MCF 10A (cell line): Measurements from ENCODE around the gene SMYD3. TPM values are rescaled to one million over a fixed set of nuclear protein-coding genes. Genes with fewer than 3 reads are reported as not detected.
A peak's percentile ranks its signal among the peaks of the same experiment; 100 is the strongest.

ENCODE experiments used
- BruUV-seq: library from RNA; stranded (reverse); fragments of 400-500 nt; replicated peaks from 2 replicates; lab custom pipeline; 2021; lab: Mats Ljungman, UMichigan
- CTCF ChIA-PET: fragments of 300-600 bp; sonication (Branson Sonifier 250); formaldehyde crosslinking; extraction: SDS; loops from one replicate; lab custom pipeline; 2021; ENCODE audit warnings: antibody characterized with exemption, inconsistent platforms; lab: Yijun Ruan, JAX
- POLR2A ChIA-PET: fragments of 300-600, 350-650 bp; sonication (Branson Sonifier 250); formaldehyde crosslinking; extraction: SDS; loops from one replicate; lab custom pipeline; 2020; ENCODE audit warnings: antibody characterized with exemption, inconsistent platforms; lab: Yijun Ruan, JAX
- DNase-seq: peaks from one replicate; pipeline ENCODE4 v3.0.0-alpha.2; 2018; ENCODE audit not compliant: unreplicated experiment
- H3K27ac Mint-ChIP-seq: one replicate; pipeline ENCODE4 v1.8.0; 2022; ENCODE audit warnings: mild to moderate bottlenecking, low read depth, mixed read lengths; ENCODE audit not compliant: unreplicated experiment
- H3K27me3 Mint-ChIP-seq: one replicate; pipeline ENCODE4 v1.8.0; 2022; ENCODE audit warnings: mixed read lengths; ENCODE audit not compliant: insufficient read depth, unreplicated experiment
- H3K36me3 Mint-ChIP-seq: one replicate; pipeline ENCODE4 v1.8.0; 2022; ENCODE audit warnings: mild to moderate bottlenecking, moderate library complexity, mixed read lengths; ENCODE audit not compliant: insufficient read depth, unreplicated experiment
- H3K4me1 Mint-ChIP-seq: one replicate; pipeline ENCODE4 v1.8.0; 2022; ENCODE audit warnings: mixed read lengths; ENCODE audit not compliant: insufficient read depth, unreplicated experiment
- H3K4me3 Mint-ChIP-seq: one replicate; pipeline ENCODE4 v1.8.0; 2022; ENCODE audit warnings: mild to moderate bottlenecking, moderate library complexity, mixed read lengths; ENCODE audit not compliant: unreplicated experiment
- H3K9me3 Mint-ChIP-seq: one replicate; pipeline ENCODE4 v1.8.0; 2022; ENCODE audit warnings: mixed read lengths; ENCODE audit not compliant: unreplicated experiment
- intact Hi-C: fragments of 100-400 bp; cut with micrococcal nuclease; formaldehyde crosslinking; loops from 2 replicates; pipeline ENCODE4 v1.14.1; 2022
- total RNA-seq: library from RNA; stranded (reverse); gene quantifications from 2 replicates; pipeline ENCODE4 v1.2.3, GENCODE V29; 2022
- TF ChIP-seq, protein P1 (sequence below): fragments of 200-600 bp; IDR thresholded peaks from one replicate; pipeline ENCODE4 v1.8.0; 2022; ENCODE audit warnings: antibody characterized with exemption, mild to moderate bottlenecking; ENCODE audit not compliant: unreplicated experiment

Gene SMYD3
- total RNA-seq, 1 experiment from 2014 or later: 26.9 TPM

DNA sequence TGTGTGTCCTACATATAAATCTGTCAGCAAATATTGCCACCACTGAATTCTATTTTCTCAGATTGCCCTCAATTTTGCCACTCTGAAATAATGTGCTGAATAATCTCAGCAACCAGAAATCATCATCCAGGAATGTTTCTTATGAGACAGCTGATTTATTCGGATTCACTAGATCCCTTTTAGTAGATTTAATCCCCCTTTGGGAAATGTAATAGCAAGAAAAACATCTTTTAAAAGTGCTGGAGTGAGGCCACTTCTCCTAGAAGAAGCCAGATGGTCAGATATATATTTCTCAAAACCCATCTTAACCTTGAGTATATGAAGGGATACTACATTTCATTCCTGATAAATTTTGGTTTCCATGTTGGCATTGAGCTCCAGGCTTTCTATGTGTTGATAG lies 327.7 kb downstream of the SMYD3 start:
- Mint-ChIP-seq H3K27me3 (no peaks in the 10 kb centered on the region), H3K9me3 (no peaks in the 10 kb centered on the region), H3K4me1 (no peaks in the 10 kb centered on the region), H3K36me3 (no peaks in the 10 kb centered on the region), H3K4me3 (no peak overlapping the region), H3K27ac (no peak overlapping the region)
- intact Hi-C loops: no loop called here
- BruUV-seq: no TSS peak
- no peak for DNase-seq
- CTCF ChIA-PET: interaction anchor here (0.7 to 1.4 kb wide), 3 partner anchors 12 to 68 kb away, joined by 3 to 5 read pairs (median 4); no protein-coding TSS in a partner anchor
- POLR2A ChIA-PET: no interaction called here
- TF ChIP-seq, protein P1, sequence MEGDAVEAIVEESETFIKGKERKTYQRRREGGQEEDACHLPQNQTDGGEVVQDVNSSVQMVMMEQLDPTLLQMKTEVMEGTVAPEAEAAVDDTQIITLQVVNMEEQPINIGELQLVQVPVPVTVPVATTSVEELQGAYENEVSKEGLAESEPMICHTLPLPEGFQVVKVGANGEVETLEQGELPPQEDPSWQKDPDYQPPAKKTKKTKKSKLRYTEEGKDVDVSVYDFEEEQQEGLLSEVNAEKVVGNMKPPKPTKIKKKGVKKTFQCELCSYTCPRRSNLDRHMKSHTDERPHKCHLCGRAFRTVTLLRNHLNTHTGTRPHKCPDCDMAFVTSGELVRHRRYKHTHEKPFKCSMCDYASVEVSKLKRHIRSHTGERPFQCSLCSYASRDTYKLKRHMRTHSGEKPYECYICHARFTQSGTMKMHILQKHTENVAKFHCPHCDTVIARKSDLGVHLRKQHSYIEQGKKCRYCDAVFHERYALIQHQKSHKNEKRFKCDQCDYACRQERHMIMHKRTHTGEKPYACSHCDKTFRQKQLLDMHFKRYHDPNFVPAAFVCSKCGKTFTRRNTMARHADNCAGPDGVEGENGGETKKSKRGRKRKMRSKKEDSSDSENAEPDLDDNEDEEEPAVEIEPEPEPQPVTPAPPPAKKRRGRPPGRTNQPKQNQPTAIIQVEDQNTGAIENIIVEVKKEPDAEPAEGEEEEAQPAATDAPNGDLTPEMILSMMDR: no peak

DNA sequence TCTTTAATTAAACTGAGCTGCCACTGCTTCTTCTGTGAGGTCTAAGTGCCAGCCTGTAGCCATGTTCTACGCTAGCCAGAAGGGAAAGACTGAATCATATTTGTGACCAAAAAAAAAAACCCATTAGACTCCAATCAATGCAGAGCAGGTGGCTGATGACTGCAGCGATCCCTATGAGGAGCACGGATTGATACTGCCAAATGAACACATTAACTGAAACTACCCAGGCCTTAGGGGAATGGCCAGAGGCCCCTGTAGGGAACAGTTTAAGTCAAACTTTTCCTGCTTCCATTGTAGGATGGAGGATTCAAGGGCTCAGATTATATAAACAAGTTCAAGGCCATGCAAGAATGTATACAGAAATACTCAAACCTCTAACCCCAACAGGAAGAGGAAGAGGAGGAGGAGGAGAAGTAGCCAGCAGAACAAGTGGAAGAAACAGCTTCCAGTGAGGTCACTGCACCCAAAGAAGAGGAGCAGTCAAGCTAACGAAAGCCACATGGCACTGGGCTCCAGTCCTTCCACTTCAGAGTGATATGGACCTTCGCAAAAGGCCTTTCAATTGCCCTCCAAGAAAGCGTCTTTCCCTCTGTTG lies 328.3 kb downstream of the SMYD3 start:
- POLR2A ChIA-PET: no interaction called here
- DNase-seq: no peak
- Mint-ChIP-seq H3K36me3 (no peaks in the 10 kb centered on the region), H3K27me3 (no peaks in the 10 kb centered on the region), H3K4me1 (no peaks in the 10 kb centered on the region), H3K4me3 (no peak overlapping the region), H3K27ac (no peak overlapping the region), H3K9me3 (no peaks in the 10 kb centered on the region)
- CTCF ChIA-PET: interaction anchor here (1.0 to 1.4 kb wide), 2 partner anchors 13 to 40 kb away, joined by 4 to 5 read pairs; no protein-coding TSS in a partner anchor
- BruUV-seq: no TSS peak
- TF ChIP-seq, protein P1: no peak
- intact Hi-C loops: no loop called here

DNA sequence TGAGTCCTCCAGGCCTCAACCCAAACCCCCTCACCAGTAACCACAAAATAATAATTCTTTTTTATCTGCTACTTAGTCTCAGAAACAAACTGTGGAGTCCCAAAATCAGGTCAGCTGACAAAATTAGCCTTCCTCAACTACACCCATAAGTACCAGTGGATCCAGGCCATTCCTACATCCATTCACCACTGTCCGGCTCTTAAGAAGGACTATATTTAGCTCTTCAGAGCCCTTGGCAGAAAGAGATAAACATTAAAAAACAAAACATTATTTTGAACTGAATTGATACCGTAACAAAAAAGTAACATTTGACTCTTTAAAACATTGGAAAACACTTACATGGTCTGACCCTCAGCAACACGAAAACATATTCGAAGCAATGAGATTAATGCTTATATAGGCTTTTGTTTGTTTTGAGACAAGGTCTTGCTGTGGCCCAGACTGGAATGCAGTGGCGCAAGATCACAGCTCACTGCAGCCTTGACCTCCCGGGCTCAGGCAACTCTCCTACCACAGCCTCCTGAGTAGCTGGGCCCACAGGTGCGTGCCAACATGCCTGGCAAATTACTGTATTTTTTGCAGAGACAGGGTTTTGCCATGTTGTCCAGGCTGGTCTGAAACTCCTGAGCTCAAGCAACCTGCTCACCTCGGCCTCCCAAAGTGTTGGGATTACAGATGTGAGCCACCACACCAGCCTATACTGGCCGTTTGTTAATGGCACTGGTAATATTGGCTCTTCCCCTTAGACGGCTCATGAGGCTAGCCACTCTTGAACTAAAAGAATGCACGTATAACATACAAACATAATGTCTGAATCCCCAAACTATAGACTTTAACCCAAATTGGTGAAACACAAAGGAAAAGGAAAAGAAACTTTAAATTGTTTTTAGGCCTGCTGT lies 330.7 kb downstream of the SMYD3 start:
- ChIA-PET CTCF (interaction anchor here (0.8 to 1.0 kb wide), 3 partner anchors 15 to 989 kb away, joined by 3 to 6 read pairs (median 3); no protein-coding TSS in a partner anchor), POLR2A (interaction anchor here (0.9 to 1.4 kb wide), 2 partner anchors 10 to 32 kb away, joined by 3 to 4 read pairs; no protein-coding TSS in a partner anchor)
- intact Hi-C loops: no loop called here
- TF ChIP-seq, protein P1: no peak
- H3K9me3 Mint-ChIP-seq: no peaks in the 10 kb centered on the region
- H3K27me3 Mint-ChIP-seq: no peaks in the 10 kb centered on the region
- H3K4me1 Mint-ChIP-seq: no peaks in the 10 kb centered on the region
- no TSS peak for BruUV-seq
- H3K27ac Mint-ChIP-seq: no peak overlapping the region
- no peaks in the 10 kb centered on the region for H3K36me3 Mint-ChIP-seq
- H3K4me3 Mint-ChIP-seq: no peak overlapping the region
- peak; percentile 49 for DNase-seq
